Stimulated activated CD8-positive, alpha-beta memory T cell treated with anti-CD3 and anti-CD28 coated beads, Interleukin-4, amount 100 ng/mL, for 24 hours (primary cell): ENCODE data around the gene VPS37B.
"Not testable (repeated sequence)": the region's sequence is repeated elsewhere in the genome, so short reads cannot be mapped to it uniquely, and the experiment has no call there.

ENCODE experiments used
- DNase-seq: peaks from one replicate; pipeline ENCODE4 v3.0.0-alpha.2; 2020; ENCODE audit warnings: low read depth

VPS37B gene, protein sequence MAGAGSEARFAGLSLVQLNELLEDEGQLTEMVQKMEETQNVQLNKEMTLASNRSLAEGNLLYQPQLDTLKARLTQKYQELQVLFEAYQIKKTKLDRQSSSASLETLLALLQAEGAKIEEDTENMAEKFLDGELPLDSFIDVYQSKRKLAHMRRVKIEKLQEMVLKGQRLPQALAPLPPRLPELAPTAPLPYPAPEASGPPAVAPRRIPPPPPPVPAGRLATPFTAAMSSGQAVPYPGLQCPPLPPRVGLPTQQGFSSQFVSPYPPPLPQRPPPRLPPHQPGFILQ

DNA sequence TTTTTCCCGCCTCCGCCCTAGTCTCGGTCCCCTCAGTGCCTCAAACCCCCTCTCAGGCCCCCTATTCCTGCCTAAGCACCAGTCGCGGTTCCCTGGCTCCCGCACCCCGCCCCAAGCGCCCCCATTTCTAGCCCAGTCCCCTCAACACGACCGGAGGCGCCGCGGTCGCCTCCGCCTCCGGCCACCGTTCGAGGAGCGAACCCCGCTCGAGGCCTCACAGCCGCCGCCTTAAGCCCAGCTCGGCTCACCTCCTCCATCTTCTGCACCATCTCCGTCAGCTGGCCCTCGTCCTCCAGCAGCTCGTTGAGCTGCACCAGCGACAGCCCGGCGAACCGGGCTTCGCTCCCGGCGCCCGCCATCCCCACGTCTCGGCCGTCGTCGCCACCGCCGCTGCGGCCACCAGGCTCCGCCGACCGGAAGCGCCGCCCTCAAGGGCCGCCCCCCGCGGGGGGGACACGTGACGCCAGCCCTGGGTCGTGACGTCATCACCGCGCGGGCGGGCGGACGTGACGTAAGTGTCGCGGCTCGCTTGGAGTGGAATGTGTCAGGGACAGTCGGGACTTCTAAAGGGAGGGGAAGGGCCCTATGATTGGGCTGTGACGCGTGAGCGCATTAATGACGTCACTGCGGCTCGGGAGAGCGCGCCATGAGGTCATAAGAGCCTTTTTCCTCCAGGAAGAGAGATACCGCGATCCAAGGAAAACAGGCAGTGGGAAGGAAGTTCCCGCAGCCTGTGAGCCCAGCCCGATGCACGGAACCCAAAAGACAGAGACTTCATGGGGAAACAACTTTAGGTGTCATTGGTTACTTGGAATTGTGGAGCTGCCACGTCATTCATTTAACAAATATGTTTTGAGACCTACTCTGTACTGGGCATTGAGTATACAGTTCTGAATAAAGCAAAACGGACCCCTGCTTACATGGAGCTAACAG is at the start of gene VPS37B:
VPS37B (minus strand) TSS at position 421 of the 933 bp plus-strand sequence; CDS start at position 359, 62 bp downstream.
- peak; percentile 80 for DNase-seq

GRCh38 chr12:122944605-122945592 is 49.0 kb upstream of the VPS37B start:
- no peak for DNase-seq

DNA sequence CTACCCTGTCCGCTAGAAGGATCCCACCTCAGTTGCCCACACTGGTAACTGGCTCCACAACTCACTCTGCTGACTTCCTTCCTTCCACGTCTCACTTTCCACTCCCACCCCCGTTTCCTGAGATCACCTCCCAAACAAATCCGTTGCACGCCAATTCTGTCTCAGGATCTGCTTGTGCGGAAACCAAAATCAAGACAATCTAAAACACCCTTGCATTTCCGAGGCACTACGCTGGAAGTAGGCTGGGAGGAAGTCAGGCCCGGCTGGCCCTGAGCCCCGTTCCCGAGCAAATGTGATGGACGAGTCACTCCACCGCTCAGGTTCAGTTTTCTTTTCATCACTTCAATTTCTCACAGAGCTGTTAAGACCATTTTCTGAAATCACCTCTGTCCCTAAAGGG is 47.3 kb upstream of the VPS37B start:
- no peak for DNase-seq

DNA sequence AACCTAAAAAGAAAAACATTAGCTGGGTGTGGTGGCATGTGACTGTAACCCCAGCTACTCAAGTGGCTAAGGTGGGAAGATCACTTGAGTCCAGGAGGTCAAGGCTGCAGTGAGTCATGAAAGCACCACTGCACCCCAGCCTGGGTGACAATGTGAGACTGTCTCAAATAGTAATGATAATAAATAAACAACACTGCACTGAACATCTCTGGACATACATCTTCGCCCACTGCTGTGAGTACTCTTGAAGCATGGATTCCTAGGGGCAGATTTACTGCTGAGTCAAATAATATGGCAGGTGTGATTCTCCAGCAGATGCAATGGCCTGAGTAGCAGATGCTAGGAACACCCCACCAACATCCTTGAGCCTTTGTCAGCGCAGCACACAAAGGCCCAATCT is 46.7 kb upstream of the VPS37B start:
- DNase-seq: no peak

- not testable (repeated sequence) for DNase-seq
Observed at GRCh38 chr12:122941351-122941750, 45.4 kb upstream of the VPS37B start.

GRCh38 chr12:122939125-122939524 is 43.2 kb upstream of the VPS37B start:
- no peak for DNase-seq

DNA sequence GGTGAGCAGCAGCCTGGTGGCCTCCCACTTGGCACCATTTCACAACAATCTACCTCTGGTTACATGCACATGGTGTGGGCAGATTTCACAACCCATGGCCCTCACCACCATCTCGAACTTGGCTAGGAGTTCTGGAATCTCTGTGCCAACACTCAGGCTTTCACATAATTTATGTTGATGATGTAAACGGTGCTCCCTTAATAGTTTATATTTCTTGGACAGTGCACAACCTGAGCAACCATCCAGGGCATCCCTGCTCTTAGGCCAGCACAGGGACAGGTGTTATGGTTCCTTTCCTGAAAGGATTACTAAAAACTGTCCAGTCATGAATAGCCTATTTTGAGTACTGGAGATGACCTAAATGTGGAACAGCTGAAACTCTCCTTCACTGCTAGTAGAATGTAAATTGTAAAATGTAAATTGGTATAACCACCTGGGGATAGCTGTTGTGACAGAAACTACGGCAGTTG is 41.7 kb upstream of the VPS37B start:
- DNase-seq: no peak

GRCh38 chr12:122935318-122935717 is 39.4 kb upstream of the VPS37B start:
- no peak for DNase-seq

DNA sequence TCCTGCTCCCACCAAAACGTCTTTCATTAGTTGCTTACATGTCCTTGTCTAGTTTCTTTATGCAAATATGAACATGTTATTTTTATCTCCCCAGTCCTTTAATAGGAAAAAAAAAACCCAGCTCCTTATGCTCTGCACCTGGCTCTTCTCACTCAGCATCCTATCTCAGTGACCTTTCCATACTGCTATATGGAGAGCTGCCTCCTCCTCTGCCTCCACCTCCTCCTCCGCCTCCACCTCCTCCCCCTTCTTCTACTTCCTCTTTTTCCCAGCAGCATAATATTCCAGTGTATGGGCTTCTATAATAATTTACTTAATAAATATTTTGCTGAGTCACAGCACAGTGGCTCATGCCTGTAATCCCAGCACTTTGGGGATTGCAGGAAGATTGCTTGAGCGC is 38.8 kb upstream of the VPS37B start:
- DNase-seq: no peak

- DNase-seq: no peak
Observed at GRCh38 chr12:122932207-122932606, 36.3 kb upstream of the VPS37B start.

- DNase-seq: no peak
Observed at GRCh38 chr12:122929812-122930211, 33.9 kb upstream of the VPS37B start.

DNA sequence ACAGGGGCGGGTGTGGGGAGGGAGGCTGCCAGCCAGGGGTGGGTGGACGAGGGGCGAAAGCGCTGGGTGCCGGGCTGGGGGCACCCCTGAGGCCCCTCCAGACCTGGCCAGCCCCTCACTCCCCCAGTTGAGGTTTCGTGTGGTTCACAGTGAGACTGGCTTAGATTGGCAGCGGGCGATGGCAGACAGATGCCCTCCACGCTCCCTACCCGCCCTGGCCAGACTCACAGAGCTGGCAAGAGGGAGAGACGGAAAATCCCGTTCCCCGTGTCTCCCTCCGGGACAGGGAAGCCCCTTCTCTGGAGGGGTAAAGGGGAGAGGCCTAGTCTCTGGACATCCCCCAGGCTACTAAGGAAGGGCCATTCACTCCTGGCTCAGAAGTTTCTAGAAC is 33.2 kb upstream of the VPS37B start:
- no peak for DNase-seq

- no peak for DNase-seq
Observed at GRCh38 chr12:122928404-122929147, 32.7 kb upstream of the VPS37B start.

DNA sequence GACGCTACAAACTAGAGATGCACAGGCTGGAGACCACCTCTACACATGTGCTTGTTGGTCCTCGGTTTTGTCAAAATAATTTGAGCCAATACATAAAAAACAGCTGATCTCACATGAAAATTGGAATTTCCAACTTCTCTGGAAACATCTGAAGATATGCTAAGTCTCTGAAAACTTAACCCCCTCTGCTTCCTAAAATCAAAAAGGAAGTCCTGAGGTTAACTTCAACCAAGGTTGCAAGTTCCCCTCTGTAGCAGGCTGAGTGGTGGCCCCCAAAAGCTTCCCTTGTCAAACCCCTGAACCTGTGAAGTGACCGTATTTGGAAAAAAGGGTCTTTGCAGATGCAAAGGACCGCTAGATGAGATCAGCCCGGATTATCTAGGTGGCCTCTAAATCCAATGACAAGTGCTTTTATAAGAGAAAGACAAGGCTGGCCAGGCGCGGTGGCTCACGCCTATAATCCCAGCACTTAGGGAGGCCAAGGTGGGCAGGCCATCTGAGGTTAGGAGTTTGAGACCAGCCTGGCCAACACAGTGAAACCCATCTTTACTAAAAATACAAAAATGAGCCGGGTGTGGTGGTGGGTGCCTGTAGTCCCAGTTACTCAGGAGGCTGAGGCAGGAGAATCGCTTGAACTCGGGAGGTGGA is 32.0 kb upstream of the VPS37B start:
- no peak for DNase-seq

DNA sequence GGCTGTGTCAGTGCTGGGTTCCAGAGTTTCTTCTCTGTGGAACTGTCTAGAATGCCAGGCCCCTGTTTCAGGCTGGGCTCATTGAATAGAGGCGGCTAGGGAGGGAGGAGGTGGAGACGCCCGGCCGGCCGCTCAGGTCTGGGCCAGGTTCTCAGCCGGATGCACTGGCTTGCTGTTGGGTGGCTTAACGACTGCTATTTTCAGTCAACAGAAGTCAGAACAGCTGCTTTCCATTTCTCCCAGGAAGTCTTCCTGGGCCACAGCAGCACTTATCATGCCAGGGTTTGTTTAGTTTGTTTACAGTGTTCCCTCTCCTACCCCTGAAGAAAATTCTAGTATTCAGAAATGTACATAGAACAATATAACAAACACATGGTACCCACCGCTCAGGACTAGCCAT is 26.0 kb upstream of the VPS37B start:
- DNase-seq: no peak

DNA sequence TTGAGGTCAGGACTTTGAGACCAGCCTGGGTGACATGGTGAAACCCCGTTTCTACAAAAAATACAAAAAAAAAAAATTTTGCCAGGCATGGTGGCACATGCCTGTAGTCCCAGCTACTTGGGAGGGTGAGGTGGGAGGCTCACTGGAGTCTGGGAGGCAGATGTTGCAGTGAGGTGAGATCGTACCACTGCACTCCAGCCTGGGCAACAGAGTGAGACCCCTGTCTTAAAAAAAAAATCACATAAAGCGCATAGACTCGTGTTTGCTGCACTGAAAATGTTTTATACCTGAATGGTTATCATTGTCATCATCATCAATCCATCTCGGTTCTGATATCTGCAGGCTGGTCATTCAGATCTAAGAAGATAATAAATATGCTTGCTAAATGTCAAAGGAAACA is 24.8 kb upstream of the VPS37B start:
- DNase-seq: no peak

DNA sequence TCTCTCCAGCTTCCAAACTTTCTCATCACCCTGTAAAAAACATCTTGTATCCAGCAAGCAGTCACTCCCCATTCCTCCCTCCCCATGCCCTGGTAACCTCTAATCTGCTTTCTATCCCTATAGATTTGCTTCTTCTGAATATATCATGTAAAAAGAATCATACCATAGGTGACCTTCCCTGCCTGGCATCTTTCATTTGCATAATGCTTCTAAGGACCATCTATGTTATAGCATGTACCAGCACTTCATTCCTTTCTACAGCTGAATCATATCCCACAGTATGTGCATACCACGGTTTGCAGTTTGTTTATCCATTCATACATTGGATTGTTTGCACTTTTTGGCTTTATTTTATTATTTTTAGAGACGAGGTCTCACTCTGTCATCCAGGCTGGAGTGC is 22.9 kb upstream of the VPS37B start:
- DNase-seq: no peak

- no peak for DNase-seq
Observed at GRCh38 chr12:122917507-122918121, 21.7 kb upstream of the VPS37B start.

DNA sequence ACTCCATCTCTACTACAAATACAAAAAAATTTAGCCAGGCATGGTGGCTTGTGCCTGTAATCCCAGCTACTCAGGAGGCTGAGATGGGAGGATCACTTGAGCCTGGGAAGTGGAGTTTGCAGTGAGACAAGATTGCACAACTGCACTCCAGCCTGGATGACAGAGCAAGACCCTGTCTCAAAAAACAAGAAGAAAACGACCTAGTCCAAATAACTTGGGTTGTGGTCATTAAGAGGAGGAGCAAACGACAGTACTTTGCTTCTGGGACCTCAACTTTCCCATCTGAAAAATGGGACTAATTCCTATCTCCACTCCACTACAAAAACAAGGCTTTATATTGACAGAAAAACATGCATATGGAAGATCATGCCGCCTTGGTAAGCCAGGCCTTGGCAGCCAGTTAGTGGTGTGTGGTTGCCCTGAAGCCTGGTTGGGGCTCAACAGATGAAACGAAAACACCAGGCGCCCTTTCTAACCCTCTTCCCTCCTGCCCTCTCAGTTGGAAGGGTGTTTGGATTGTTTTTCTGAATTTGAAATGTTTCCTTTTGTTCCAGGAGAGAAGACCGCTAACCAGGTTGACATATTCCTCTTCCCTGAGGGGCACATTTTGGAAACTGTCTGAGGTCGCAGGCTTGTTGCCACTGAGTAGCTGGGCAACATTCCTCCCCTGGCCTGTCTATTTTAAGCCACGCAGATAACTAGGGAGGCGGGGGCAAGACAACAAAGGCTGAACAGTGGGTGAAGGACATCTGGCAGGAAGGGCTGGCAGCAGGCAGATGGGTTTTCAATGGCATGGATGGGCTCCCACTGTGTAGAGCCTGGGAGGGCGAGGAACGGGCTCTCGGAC is 13.7 kb upstream of the VPS37B start:
- DNase-seq: no peak
